GM12878 (cell line): ENCODE measurements around the gene ATP4A. TPM values are rescaled to one million over a fixed set of nuclear protein-coding genes. Genes with fewer than 3 reads are reported as not detected.

Source experiments
- ATAC-seq: fragments of 200-7000 bp; cut with Tn5 transposase; 3 replicates; pipeline ENCODE4 v1.9.1; 2020; ENCODE audit warnings: mild to moderate bottlenecking, moderate library complexity
- BruUV-seq: library from RNA; stranded (reverse); fragments of 400-500 nt; replicated peaks from 2 replicates; lab custom pipeline; 2021; lab: Mats Ljungman, UMichigan
- CTCF ChIA-PET: fragments of 300-600 bp; sonication (Branson Sonifier 250); formaldehyde crosslinking; extraction: SDS; loops from one replicate; lab custom pipeline; 2021; ENCODE audit warnings: inconsistent platforms; lab: Yijun Ruan, JAX
- POLR2A ChIA-PET: fragments of 350-600 bp; formaldehyde crosslinking; extraction: SDS; loops from one replicate; lab custom pipeline; 2021; ENCODE audit warnings: inconsistent platforms; lab: Charles Lee
- RAD21 ChIA-PET: fragments of 300-600 bp; sonication (Branson Sonifier 250); formaldehyde crosslinking; loops from one replicate; lab custom pipeline; 2023; ENCODE audit warnings: antibody characterized with exemption; ENCODE audit not compliant: unreplicated experiment; lab: Charles Lee
- SMC1A ChIA-PET: fragments of 300-600 bp; sonication (Branson Sonifier 250); formaldehyde crosslinking; loops from one replicate; lab custom pipeline; 2023; ENCODE audit not compliant: unreplicated experiment, uncharacterized antibody; lab: Charles Lee
- DNase-seq: peaks from one replicate; pipeline ENCODE4 v3.0.0-alpha.2; 2011; ENCODE audit warnings: low read depth, low spot score
- FAIRE-seq: peaks from 3 replicates; lab custom pipeline; 2011; peaks lifted over from hg19 to GRCh38; lab: Jason Lieb, UNC
- H2AFZ ChIP-seq: 2 replicates; pipeline ENCODE4 v1.6.0; 2011; ENCODE audit warnings: low read depth, low read length, control low read depth; ENCODE audit not compliant: control insufficient read depth
- H3K27ac ChIP-seq: 2 replicates; pipeline ENCODE4 v1.5.1; 2011; ENCODE audit warnings: control low read depth; ENCODE audit not compliant: control insufficient read depth, insufficient read depth
- H3K27me3 ChIP-seq, 2 experiments: replicated peaks in 1 of 2; 2 replicates each; pipeline versions ENCODE4 v1.6.0 to v1.6.1; 2011; ENCODE audit warnings: low read length in 1 of 2; ENCODE audit not compliant: control insufficient read depth in 2 of 2, insufficient read depth in 2 of 2
- H3K36me3 ChIP-seq, 2 experiments: 2 replicates each; pipeline ENCODE4 v1.5.1; 2011; ENCODE audit warnings: low read length in 1 of 2; ENCODE audit not compliant: control insufficient read depth in 2 of 2, insufficient read depth in 2 of 2
- H3K4me1 ChIP-seq: 2 replicates; pipeline ENCODE4 v1.6.1; 2011; ENCODE audit warnings: mild to moderate bottlenecking, low read length, moderate library complexity, mixed read lengths; ENCODE audit not compliant: control insufficient read depth, insufficient read depth
- H3K4me2 ChIP-seq: 2 replicates; pipeline ENCODE4 v1.6.0; 2011; ENCODE audit warnings: control low read depth; ENCODE audit not compliant: control insufficient read depth, insufficient read depth
- H3K4me3 ChIP-seq: fragments of 200-600 bp; sonication (generic); 2 replicates; pipeline ENCODE4 v1.5.1; 2016
- H3K79me2 ChIP-seq: 2 replicates; pipeline ENCODE4 v1.6.0; 2011; ENCODE audit warnings: low read length; ENCODE audit not compliant: control insufficient read depth, insufficient read depth
- H3K9ac ChIP-seq: 2 replicates; pipeline ENCODE4 v1.8.0; 2011; ENCODE audit warnings: low read length, control low read depth, mixed read lengths; ENCODE audit not compliant: control insufficient read depth, insufficient read depth
- H3K9me3 ChIP-seq: replicated peaks from 3 replicates; pipeline ENCODE4 v1.5.1; 2011; ENCODE audit warnings: mild to moderate bottlenecking, low read length; ENCODE audit not compliant: control insufficient read depth, insufficient read depth
- H4K20me1 ChIP-seq: 2 replicates; pipeline ENCODE4 v1.6.0; 2011; ENCODE audit not compliant: control insufficient read depth, insufficient read depth
- CBFB ChIP-seq: IDR thresholded peaks from 2 replicates; pipeline ENCODE4 v1.6.1; 2016; ENCODE audit warnings: antibody characterized with exemption, low read depth
- EP300 ChIP-seq, 2 experiments: fragments of 150-350 bp in 1 of 2; IDR thresholded peaks; 2 replicates each; pipeline ENCODE4 v1.6.1; 2011 to 2012; ENCODE audit warnings: low read depth in 2 of 2, low read length in 2 of 2, borderline replicate concordance in 1 of 2, improper control_type of control experiment in 1 of 2, inconsistent platforms in 1 of 2; ENCODE audit not compliant: control insufficient read depth in 1 of 2
- EZH2 ChIP-seq: IDR thresholded peaks from 2 replicates; pipeline ENCODE4 v1.6.1; 2012; ENCODE audit warnings: low read depth, mild to moderate bottlenecking, control low read depth, inconsistent platforms, low read length, borderline replicate concordance; ENCODE audit not compliant: control insufficient read depth
- MYB ChIP-seq: fragments of 150-350 bp; IDR thresholded peaks from 2 replicates; pipeline ENCODE4 v1.6.1; 2014; ENCODE audit warnings: mild to moderate bottlenecking, low read depth, low read length, borderline replicate concordance
- NFYB ChIP-seq: IDR thresholded peaks from 2 replicates; pipeline ENCODE4 v1.6.1; 2011; ENCODE audit warnings: low read depth, mild to moderate bottlenecking, low read length, improper control_type of control experiment, moderate library complexity; ENCODE audit not compliant: insufficient read depth
- NR2C1 ChIP-seq: fragments of 450-650 bp; IDR thresholded peaks from 2 replicates; pipeline ENCODE4 v1.6.1; 2017; ENCODE audit warnings: antibody characterized with exemption, mild to moderate bottlenecking, moderate library complexity
- POLR2AphosphoS5 ChIP-seq: IDR thresholded peaks from 2 replicates; pipeline ENCODE4 v1.6.1; 2011; ENCODE audit warnings: mild to moderate bottlenecking, low read length, inconsistent platforms
- STAT1 ChIP-seq: fragments of 450-650 bp; conservative IDR thresholded peaks from 2 replicates; pipeline ENCODE4 v1.6.1; 2014; ENCODE audit warnings: antibody characterized with exemption, mild to moderate bottlenecking
- TBL1XR1 ChIP-seq: IDR thresholded peaks from 2 replicates; pipeline ENCODE4 v1.6.1; 2012; ENCODE audit warnings: low read depth, low read length, improper control_type of control experiment
- TCF7 ChIP-seq: IDR thresholded peaks from 2 replicates; pipeline ENCODE4 v1.6.1; 2014; ENCODE audit warnings: antibody characterized with exemption, borderline replicate concordance
- WGBS: methylation state at CpG from one replicate; pipeline ENCODE4 v1.1.6; 2016; ENCODE audit warnings: low lambda C conversion rate; ENCODE audit not compliant: insufficient replicate concordance, insufficient coverage; ENCODE audit errors: missing lambda C conversion rate; 5-methylcytosine and 5-hydroxymethylcytosine counted together
- in situ Hi-C: fragments of 300-500 bp; cut with MboI; formaldehyde crosslinking; loops from 9 replicates; pipeline ENCODE4 v1.14.3; 2018; ENCODE audit warnings: mixed read lengths
- intact Hi-C: fragments of 100-400 bp; cut with micrococcal nuclease; formaldehyde crosslinking; loops from one replicate; pipeline ENCODE4 v1.14.2; 2022; ENCODE audit not compliant: unreplicated experiment
- polyA plus RNA-seq, 11 experiments: library from polyadenylated mRNA; depleted of rRNA in 4 of 11; unstranded in 6 of 11; stranded (reverse) in 5 of 11; fragments of >200 nt; fragmentation: Nextera tagmentation in 4 of 11; fragmentation: Illumina TruSeq in 1 of 11; extraction: Ambion mirVana in 4 of 11; extraction: Trizol in 1 of 11; gene quantifications; 1 replicate in 1 of 11; 2 replicates in 10 of 11; pipeline versions ENCODE4 v1.2.1 to v1.2.3, GENCODE V29; 2011 to 2016; ENCODE audit warnings: inconsistent platforms in 2 of 11, missing spikeins in 2 of 11, low read depth in 1 of 11
- total RNA-seq, 4 experiments: library from RNA; depleted of rRNA in 3 of 4; stranded (reverse); fragments of >200 nt in 3 of 4; fragmentation: Illumina TruSeq in 1 of 4; extraction: Trizol in 1 of 4; gene quantifications; 2 replicates each; pipeline versions ENCODE4 v1.2.1 to v1.2.3, GENCODE V29; 2013 to 2021

ATP4A gene
- total and polyA plus RNA-seq, 10 of the 15 experiments (the other 5 are each of a cell fraction or from before 2014, with no cell fraction given): 0.03 to 1.5 (median 0.11) TPM; not detected in 3

DNA sequence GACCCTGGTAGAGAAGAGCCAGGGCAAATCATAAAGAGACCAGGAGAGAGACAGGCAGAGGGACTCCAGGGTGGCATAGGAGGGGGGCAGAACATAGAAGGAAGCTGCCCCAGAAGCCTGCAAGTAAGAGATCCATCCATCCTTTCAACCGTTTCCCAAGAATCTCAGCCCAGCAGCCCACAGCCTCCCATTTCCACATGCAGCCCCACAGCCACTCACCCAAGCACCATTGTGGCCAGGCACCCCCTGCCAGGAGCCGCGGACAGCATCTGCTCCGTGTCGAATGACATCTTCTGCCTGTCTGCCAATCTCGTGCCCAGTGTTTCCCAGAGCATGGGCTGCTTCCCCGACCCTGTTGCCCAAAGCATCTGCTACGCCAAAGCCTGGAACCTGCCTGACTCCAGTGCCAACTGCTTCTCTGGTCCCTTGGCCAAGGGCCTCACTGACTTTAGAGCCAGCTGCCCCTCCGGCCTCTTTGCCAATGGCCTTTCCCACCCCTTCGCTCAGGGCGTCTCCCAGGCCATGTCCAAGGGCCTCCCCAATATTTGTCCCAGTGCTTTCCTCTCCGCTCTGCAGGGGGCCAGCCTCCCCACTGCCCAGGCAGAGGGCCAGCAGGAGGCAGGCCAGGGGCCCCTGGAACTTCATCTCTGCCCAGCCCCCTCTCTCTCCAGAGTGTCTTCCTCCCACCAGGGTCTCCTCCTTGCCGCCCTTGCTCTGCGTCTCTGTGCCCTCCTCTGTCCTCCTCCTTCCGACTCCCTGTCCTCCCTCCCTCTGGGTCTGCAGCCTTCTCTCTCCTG lies 50.4 kb downstream of the ATP4A start:
- no peak for ATAC-seq
- H3K79me2 ChIP-seq: no peaks in the 10 kb centered on the region
- intact Hi-C loops: no loop called here
- no peaks in the 10 kb centered on the region for H3K36me3 ChIP-seq
- no peak overlapping the region for H3K27ac ChIP-seq
- H3K4me2 ChIP-seq: no peak overlapping the region
- no peak overlapping the region for H3K9ac ChIP-seq
- no peak for TF ChIP-seq TCF7
- H3K9me3 ChIP-seq: no peaks in the 10 kb centered on the region
- no peak for DNase-seq
- BruUV-seq: no TSS peak
- H2AFZ ChIP-seq: no peak overlapping the region
- SMC1A ChIA-PET: no interaction called here
- CTCF ChIA-PET: no interaction called here
- 53% methylated on average over 15 of the region's 15 CpGs for WGBS
- no peak overlapping the region for H3K4me3 ChIP-seq
- POLR2A ChIA-PET: no interaction called here
- H3K4me1 ChIP-seq: peaks cover 3% of the 10 kb centered on the region; the same call in 1 of the 2 replicates
- no peaks in the 10 kb centered on the region for H4K20me1 ChIP-seq
- FAIRE-seq: no peak
- in situ Hi-C loops: no loop called here
- RAD21 ChIA-PET: no interaction called here
- no peaks in the 10 kb centered on the region; a peak in 1 of 4 replicates for H3K27me3 ChIP-seq

- in situ Hi-C loops (no loop called here), intact Hi-C loops (loop anchor here (2.0 kb wide), 1 partner anchor 33 kb away; the partner anchor contains the start of gene TMEM147)
- TF ChIP-seq EP300 (IDR thresholded peaks at IDR 0.05; ENCODE audit: borderline replicate concordance in 1 of 2, control insufficient read depth in 1 of 2, low read depth in 2 of 2, low read length in 2 of 2): no peak
- no peak for TF ChIP-seq TBL1XR1
- no peak for TF ChIP-seq EZH2
- no peak for TF ChIP-seq CBFB
- no peak for TF ChIP-seq STAT1
- TF ChIP-seq MYB: no peak
- no peak for TF ChIP-seq NFYB
- no peak for TF ChIP-seq NR2C1
- TF ChIP-seq POLR2AphosphoS5: no peak
- H4K20me1 ChIP-seq: no peaks in the 10 kb centered on the region
- ChIA-PET POLR2A (interaction anchor here (1.5 to 1.6 kb wide), 2 partner anchors 80 to 101 kb away, joined by 5 to 6 read pairs; partner anchors contain the start of gene HAUS5), RAD21 (interaction anchor here (0.9 to 4.8 kb wide), 5 partner anchors 33 to 137 kb away, joined by 3 to 24 read pairs (median 4); partner anchors contain the start of gene COX6B1), CTCF (interaction anchor here (1.2 to 6.3 kb wide), 11 partner anchors 16 to 235 kb away, joined by 4 to 87 read pairs (median 9); partner anchors contain the start of gene COX6B1), SMC1A (interaction anchor here (1.4 to 5.7 kb wide), 5 partner anchors 16 to 158 kb away, joined by 3 to 35 read pairs (median 12); partner anchors contain the start of gene HAUS5)
- H3K4me1 ChIP-seq: peaks cover 8% of the 10 kb centered on the region
- H3K9me3 ChIP-seq: no peaks in the 10 kb centered on the region
- no peaks in the 10 kb centered on the region for H3K36me3 ChIP-seq
- H2AFZ ChIP-seq: no peak overlapping the region
- no TSS peak for BruUV-seq
- H3K27ac ChIP-seq: no peak overlapping the region
- FAIRE-seq (no peak), ATAC-seq (no peak), DNase-seq (no peak)
- WGBS: 63% methylated on average over 6 of the region's 7 CpGs
- no peak overlapping the region for H3K9ac ChIP-seq
- H3K27me3 ChIP-seq: no peaks in the 10 kb centered on the region; a peak in 1 of 4 replicates
- H3K79me2 ChIP-seq: no peaks in the 10 kb centered on the region
- H3K4me2 ChIP-seq: no peak overlapping the region
- H3K4me3 ChIP-seq: no peak overlapping the region
Measured at GRCh38 chr19:35511337-35511736, 52.1 kb downstream of the ATP4A start.
